ENCODE measurements around the gene SLC6A8. TPM values are rescaled to one million over a fixed set of nuclear protein-coding genes. Genes with fewer than 3 reads are reported as not detected.

SLC6A8 gene
- total RNA-seq, 1 donor from 2014 or later, result 1.0 TPM

Other genes with a start within 250 kb of the SLC6A8 start
- gene TREX2, start 241.9 kb upstream of the SLC6A8 start, total RNA-seq, result 2.2 and 2.3 TPM in 2 replicates
- 50.3 and 57.5 TPM in 2 replicates for gene HAUS7, start 217.3 kb upstream of the SLC6A8 start, total RNA-seq
- not detected in 2 replicates for gene BGN, start 192.9 kb upstream of the SLC6A8 start, total RNA-seq
- gene ATP2B3, start 170.3 kb upstream of the SLC6A8 start, total RNA-seq, result not detected in 2 replicates
- gene CCNQ, start 88.8 kb upstream of the SLC6A8 start, total RNA-seq, result 25.4 and 28.5 TPM in 2 replicates
- gene DUSP9, start 40.7 kb upstream of the SLC6A8 start, total RNA-seq, result not detected in 2 replicates
- 0.32 TPM in 1 of 2 replicates, not detected in the other for gene PNCK, start 14.1 kb upstream of the SLC6A8 start, total RNA-seq
- 155 and 157 TPM in 2 replicates for gene BCAP31, start 36.5 kb downstream of the SLC6A8 start, total RNA-seq
- gene ABCD1, start 36.9 kb downstream of the SLC6A8 start, total RNA-seq, result 12.4 and 13.1 TPM in 2 replicates
- 1.2 and 1.9 TPM in 2 replicates for gene PLXNB3, start 76.3 kb downstream of the SLC6A8 start, total RNA-seq
- not detected in 2 replicates for gene SRPK3, start 93.1 kb downstream of the SLC6A8 start, total RNA-seq
- 72.7 and 76.4 TPM in 2 replicates for gene IDH3G, start 106.4 kb downstream of the SLC6A8 start, total RNA-seq
- 287 and 297 TPM in 2 replicates for gene SSR4, start 106.7 kb downstream of the SLC6A8 start, total RNA-seq
- 0.68 and 0.70 TPM in 2 replicates for gene PDZD4, start 142.6 kb downstream of the SLC6A8 start, total RNA-seq
- gene L1CAM, start 198.2 kb downstream of the SLC6A8 start, total RNA-seq, result 6.3 and 8.5 TPM in 2 replicates
- gene AVPR2, start 216.7 kb downstream of the SLC6A8 start, total RNA-seq, result not detected in 2 replicates
- gene ARHGAP4, start 238.3 kb downstream of the SLC6A8 start, total RNA-seq, result 245 and 265 TPM in 2 replicates
- gene NAA10, start 247.1 kb downstream of the SLC6A8 start, total RNA-seq, result 92.1 and 94.4 TPM in 2 replicates

Measured in T-helper 2 cell treated with Interferon-gamma antibody and Interleukin-4, amounts not matched to agents 100 ng/mL and 5 ng/mL, for 36 hours (primary cell).